Effector CD4-positive, alpha-beta T cell (primary cell): ENCODE data around the gene FCN2.

Experiments
- DNase-seq: peaks from one replicate; pipeline ENCODE4 v3.0.0-alpha.2; 2020

Gene FCN2

GRCh38 chr9:134889386-134890154 is 9.0 kb downstream of the FCN2 start:
- no peak for DNase-seq

GRCh38 chr9:134890155-134890495 is 9.5 kb downstream of the FCN2 start:
- no peak for DNase-seq

GRCh38 chr9:134891053-134891452 is 10.4 kb downstream of the FCN2 start:
- DNase-seq = no peak

- DNase-seq = no peak
These were observed 11.1 kb downstream of the FCN2 start for GRCh38 chr9:134891713-134892112.

- DNase-seq = no peak
These were observed 11.6 kb downstream of the FCN2 start for GRCh38 chr9:134892221-134892620.

- no peak for DNase-seq
These were observed 12.3 kb downstream of the FCN2 start for GRCh38 chr9:134892820-134893420.

GRCh38 chr9:134894136-134894860 is 13.7 kb downstream of the FCN2 start:
- no peak for DNase-seq

GRCh38 chr9:134895097-134895496 is 14.5 kb downstream of the FCN2 start:
- DNase-seq = no peak

- DNase-seq = no peak
These were observed 14.9 kb downstream of the FCN2 start for GRCh38 chr9:134895567-134895907.

GRCh38 chr9:134895908-134896833 is 15.6 kb downstream of the FCN2 start:
- no peak for DNase-seq

GRCh38 chr9:134896834-134897583 is 16.4 kb downstream of the FCN2 start:
- no peak for DNase-seq

GRCh38 chr9:134897584-134898170 is 17.1 kb downstream of the FCN2 start:
- DNase-seq = no peak

- no peak for DNase-seq
These were observed 17.7 kb downstream of the FCN2 start for GRCh38 chr9:134898319-134898718.

- DNase-seq = no peak
These were observed 18.6 kb downstream of the FCN2 start for GRCh38 chr9:134899168-134899567.

- no peak for DNase-seq
These were observed 19.2 kb downstream of the FCN2 start for GRCh38 chr9:134899818-134900217.

- DNase-seq = no peak
These were observed 22.3 kb downstream of the FCN2 start for GRCh38 chr9:134902936-134903335.

- no peak for DNase-seq
These were observed 28.1 kb downstream of the FCN2 start for GRCh38 chr9:134908524-134909309.

- no peak for DNase-seq
These were observed 29.2 kb downstream of the FCN2 start for GRCh38 chr9:134909511-134910481.

- no peak for DNase-seq
These were observed 31.7 kb downstream of the FCN2 start for GRCh38 chr9:134912126-134912840.
